ENCODE data around the gene KRTAP1-4.

- TF ChIP-seq POLR2A (IDR thresholded peaks at IDR 0.05) = no peak
- TF ChIP-seq, protein P1, sequence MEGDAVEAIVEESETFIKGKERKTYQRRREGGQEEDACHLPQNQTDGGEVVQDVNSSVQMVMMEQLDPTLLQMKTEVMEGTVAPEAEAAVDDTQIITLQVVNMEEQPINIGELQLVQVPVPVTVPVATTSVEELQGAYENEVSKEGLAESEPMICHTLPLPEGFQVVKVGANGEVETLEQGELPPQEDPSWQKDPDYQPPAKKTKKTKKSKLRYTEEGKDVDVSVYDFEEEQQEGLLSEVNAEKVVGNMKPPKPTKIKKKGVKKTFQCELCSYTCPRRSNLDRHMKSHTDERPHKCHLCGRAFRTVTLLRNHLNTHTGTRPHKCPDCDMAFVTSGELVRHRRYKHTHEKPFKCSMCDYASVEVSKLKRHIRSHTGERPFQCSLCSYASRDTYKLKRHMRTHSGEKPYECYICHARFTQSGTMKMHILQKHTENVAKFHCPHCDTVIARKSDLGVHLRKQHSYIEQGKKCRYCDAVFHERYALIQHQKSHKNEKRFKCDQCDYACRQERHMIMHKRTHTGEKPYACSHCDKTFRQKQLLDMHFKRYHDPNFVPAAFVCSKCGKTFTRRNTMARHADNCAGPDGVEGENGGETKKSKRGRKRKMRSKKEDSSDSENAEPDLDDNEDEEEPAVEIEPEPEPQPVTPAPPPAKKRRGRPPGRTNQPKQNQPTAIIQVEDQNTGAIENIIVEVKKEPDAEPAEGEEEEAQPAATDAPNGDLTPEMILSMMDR (IDR thresholded peaks at IDR 0.05 in 4 of 5, conservative IDR thresholded peaks at IDR 0.05 in 1 of 5) = no peak
Measured at GRCh38 chr17:41009936-41010335, 20.1 kb downstream of the KRTAP1-4 start.

All from gastrocnemius medialis (tissue), 4 donors.